ENCODE data around the gene MACROD1. TPM values are rescaled to one million over a fixed set of nuclear protein-coding genes. Genes with fewer than 3 reads are reported as not detected.
"Not testable (repeated sequence)": the region's sequence is repeated elsewhere in the genome, so short reads cannot be mapped to it uniquely, and the experiment has no call there.

The MACROD1 gene
- total RNA-seq, 1 donor from 2014 or later, result 20.6 TPM

DNA sequence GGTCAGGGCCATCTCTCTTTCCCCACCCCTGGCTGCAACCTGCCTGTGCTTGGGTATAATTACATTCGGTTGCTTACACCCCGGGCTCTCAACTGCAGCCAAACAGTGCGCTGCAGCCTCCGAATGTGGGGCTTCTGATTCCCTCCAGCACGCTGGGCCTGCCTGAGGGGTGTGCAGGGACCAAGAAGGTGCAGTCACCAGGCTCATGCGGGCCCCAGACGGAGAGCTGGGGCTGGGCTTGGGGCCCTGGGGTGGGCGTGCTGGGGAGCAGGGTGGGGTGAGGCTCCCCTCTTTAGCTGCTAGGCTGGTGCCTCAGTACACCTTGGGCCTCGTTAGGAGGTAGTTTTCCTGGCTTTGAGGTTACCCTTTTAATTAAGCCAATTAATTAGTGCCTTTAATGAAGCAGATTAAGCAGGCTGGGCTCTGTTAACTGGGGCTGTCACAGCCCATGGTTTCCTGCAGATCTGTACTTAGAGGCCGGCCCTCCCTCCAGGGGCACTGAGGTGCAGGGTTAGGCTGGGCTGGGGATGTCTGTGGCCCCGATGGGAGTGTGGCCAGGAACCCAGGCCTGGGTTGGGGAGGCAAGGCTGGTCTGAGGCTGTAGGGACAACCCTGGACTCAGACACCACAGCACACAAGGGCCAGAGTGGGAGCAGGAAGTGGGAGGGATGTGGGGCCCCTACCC is 112.8 kb downstream of the MACROD1 start:
- no peak overlapping the region for H3K27ac Mint-ChIP-seq (ENCODE audit: unreplicated experiment)
- no peak for DNase-seq (ENCODE audit: low spot score)
- no peak overlapping the region for H3K4me3 Mint-ChIP-seq (ENCODE audit: unreplicated experiment)
- H3K4me1 Mint-ChIP-seq (ENCODE audit: low read depth), result no peaks in the 10 kb centered on the region
- no peaks in the 10 kb centered on the region for H3K36me3 Mint-ChIP-seq (ENCODE audit: low read depth)
- no peaks in the 10 kb centered on the region for H3K9me3 Mint-ChIP-seq (ENCODE audit: low read depth)
- TF ChIP-seq, protein P1, sequence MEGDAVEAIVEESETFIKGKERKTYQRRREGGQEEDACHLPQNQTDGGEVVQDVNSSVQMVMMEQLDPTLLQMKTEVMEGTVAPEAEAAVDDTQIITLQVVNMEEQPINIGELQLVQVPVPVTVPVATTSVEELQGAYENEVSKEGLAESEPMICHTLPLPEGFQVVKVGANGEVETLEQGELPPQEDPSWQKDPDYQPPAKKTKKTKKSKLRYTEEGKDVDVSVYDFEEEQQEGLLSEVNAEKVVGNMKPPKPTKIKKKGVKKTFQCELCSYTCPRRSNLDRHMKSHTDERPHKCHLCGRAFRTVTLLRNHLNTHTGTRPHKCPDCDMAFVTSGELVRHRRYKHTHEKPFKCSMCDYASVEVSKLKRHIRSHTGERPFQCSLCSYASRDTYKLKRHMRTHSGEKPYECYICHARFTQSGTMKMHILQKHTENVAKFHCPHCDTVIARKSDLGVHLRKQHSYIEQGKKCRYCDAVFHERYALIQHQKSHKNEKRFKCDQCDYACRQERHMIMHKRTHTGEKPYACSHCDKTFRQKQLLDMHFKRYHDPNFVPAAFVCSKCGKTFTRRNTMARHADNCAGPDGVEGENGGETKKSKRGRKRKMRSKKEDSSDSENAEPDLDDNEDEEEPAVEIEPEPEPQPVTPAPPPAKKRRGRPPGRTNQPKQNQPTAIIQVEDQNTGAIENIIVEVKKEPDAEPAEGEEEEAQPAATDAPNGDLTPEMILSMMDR (IDR thresholded peaks at IDR 0.05), result no peak
- peaks cover 2% of the 10 kb centered on the region for H3K27me3 Mint-ChIP-seq (ENCODE audit: low read depth)

DNA sequence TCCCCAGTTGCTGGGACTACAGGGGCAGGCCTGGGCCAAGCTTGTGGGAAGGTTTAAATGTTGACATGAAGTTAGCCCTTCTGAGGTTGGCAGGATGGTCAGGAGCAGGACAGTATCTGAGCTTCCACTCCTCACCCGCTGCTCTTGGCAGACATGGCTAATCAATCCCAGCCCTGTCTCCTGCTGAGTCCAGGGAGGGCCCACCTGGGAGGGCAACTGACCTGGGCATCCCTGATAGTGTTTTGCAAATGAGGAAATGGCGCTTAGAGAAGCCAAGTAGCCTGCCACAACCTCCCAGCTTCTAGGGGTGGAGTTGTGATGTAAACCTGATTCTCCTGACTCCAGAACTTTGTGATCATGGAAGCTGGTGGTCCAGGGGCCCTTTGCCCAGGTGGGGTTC is 113.5 kb downstream of the MACROD1 start:
- no peak for DNase-seq (ENCODE audit: low spot score)
- H3K9me3 Mint-ChIP-seq (ENCODE audit: low read depth), result no peaks in the 10 kb centered on the region
- peaks cover 2% of the 10 kb centered on the region for H3K27me3 Mint-ChIP-seq (ENCODE audit: low read depth)
- no peak overlapping the region for H3K4me3 Mint-ChIP-seq (ENCODE audit: unreplicated experiment)
- H3K36me3 Mint-ChIP-seq (ENCODE audit: low read depth), result no peaks in the 10 kb centered on the region
- no peak overlapping the region for H3K27ac Mint-ChIP-seq (ENCODE audit: unreplicated experiment)
- no peaks in the 10 kb centered on the region for H3K4me1 Mint-ChIP-seq (ENCODE audit: low read depth)
- TF ChIP-seq, protein P1 (IDR thresholded peaks at IDR 0.05), result no peak

DNA sequence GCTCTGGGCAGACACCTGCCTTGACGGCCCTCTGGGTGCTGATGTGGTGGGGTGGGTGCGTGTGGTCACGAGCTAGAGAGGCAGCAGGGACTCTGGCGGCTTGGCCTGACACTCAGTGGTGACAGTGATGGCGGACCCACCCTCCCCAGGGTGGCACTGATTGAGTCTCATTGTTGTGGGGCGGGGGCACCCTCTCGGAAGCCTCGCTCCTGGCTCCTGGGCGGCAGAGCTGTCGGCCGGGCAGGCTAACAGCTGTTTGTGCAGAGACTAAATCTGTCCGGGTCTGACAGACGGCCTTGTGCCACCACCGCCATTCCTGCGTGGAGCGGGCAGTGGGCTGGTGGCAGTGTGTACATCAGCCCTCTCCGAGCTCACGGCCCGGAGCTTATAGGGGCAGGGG is 114.6 kb downstream of the MACROD1 start:
- H3K4me1 Mint-ChIP-seq (ENCODE audit: low read depth), result no peaks in the 10 kb centered on the region

DNA sequence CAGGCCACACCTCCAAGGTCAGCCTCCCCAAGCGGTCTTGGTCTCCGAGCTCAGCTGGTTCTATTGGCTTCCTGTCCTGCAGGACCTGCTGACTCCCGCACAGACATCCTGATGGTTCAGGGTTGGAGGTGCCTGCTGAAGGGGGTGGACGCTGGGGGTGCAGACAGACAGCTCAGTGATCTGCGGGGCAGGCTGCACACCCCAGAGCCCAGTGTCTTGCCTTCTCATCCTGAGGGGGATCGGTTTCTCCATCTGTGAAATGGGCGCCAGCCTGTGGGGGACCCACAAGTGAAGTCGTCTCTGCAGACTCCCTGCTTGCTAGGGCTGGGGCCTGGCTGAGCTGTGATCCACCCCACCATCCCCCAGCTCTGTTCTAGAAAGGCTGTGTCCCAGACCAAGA is 116.4 kb downstream of the MACROD1 start:
- Mint-ChIP-seq H3K4me3 (ENCODE audit: unreplicated experiment) (no peak overlapping the region), H3K36me3 (ENCODE audit: low read depth) (no peaks in the 10 kb centered on the region), H3K9me3 (ENCODE audit: low read depth) (no peaks in the 10 kb centered on the region), H3K27me3 (ENCODE audit: low read depth) (peaks cover 2% of the 10 kb centered on the region), H3K27ac (ENCODE audit: unreplicated experiment) (no peak overlapping the region), H3K4me1 (ENCODE audit: low read depth) (no peaks in the 10 kb centered on the region)
- no peak for DNase-seq (ENCODE audit: low spot score)
- TF ChIP-seq, protein P1 (IDR thresholded peaks at IDR 0.05), result no peak

More for the DNA sequence above, 114.6 kb downstream of the MACROD1 start:
- Mint-ChIP-seq H3K4me3 (ENCODE audit: unreplicated experiment) (no peak overlapping the region), H3K27ac (ENCODE audit: unreplicated experiment) (no peak overlapping the region), H3K9me3 (ENCODE audit: low read depth) (no peaks in the 10 kb centered on the region), H3K36me3 (ENCODE audit: low read depth) (no peaks in the 10 kb centered on the region), H3K27me3 (ENCODE audit: low read depth) (peaks cover 2% of the 10 kb centered on the region)
- no peak for DNase-seq (ENCODE audit: low spot score)
- TF ChIP-seq, protein P1 (IDR thresholded peaks at IDR 0.05), result no peak

DNA sequence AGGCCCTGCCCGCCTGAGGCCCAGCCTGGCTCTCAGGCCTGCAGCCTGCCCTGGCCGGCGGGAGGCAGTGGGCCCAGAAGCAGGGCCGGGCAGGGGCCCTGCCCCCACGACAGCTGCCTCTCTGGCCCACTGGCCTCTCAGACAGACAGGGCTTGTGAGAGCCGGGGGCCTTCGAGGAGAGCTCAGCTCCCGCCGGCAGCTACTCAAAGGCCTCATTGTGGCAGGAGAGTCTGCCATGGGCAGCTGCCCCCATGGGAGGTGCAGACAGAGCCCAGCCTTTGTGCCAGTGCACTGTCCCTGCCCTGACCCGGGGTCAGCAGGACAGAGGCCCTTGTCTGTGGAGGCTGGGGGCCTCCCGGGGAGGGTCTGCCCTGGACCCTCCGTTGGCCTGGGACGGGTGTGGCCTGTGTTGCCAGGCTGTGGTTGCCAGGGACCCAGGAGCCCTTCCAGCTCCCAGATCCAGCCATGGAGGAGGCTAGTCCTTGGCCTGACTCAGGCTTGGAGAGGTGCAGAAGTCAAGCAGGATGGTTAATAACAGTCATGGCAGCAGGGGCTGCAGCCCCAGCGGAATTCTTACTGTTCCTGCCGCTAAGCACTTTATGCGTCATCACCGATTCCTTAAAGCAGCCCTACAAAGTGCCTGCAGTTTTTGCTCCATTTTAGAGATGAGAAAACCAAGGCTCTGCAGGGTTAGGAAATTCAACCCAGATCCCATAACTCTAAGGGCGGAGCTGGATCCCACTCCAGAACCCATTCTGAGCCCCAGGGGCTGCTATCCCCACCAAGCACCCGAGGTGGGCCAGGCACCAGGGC is 117.7 kb downstream of the MACROD1 start:
- no peak for DNase-seq (ENCODE audit: low spot score)
- Mint-ChIP-seq H3K27ac (ENCODE audit: unreplicated experiment) (no peak overlapping the region), H3K4me1 (ENCODE audit: low read depth) (no peaks in the 10 kb centered on the region), H3K4me3 (ENCODE audit: unreplicated experiment) (no peak overlapping the region), H3K36me3 (ENCODE audit: low read depth) (no peaks in the 10 kb centered on the region), H3K27me3 (ENCODE audit: low read depth) (no peaks in the 10 kb centered on the region), H3K9me3 (ENCODE audit: low read depth) (no peaks in the 10 kb centered on the region)
- TF ChIP-seq, protein P1 (IDR thresholded peaks at IDR 0.05), result no peak

DNA sequence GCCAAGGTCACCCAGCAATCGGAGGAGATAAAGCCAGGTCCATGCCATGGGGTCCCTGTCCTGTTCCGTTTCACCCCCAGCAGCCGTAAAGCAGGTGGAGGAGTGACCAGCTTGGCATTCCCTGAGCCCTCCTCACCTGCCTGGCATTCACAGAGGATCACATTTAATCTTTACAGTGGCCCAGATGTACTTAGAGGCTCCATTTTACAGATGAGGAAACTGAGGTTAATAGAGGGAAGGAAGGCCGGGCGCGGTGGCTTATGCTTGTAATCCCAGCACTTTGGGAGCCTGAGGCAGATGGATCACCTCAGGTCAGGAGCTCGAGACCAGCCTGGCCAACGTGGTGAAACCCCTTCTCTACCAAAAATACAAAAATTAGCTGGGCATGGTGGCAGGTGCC is 118.5 kb downstream of the MACROD1 start:
- not testable (repeated sequence) for H3K36me3 Mint-ChIP-seq (ENCODE audit: low read depth); H3K27ac Mint-ChIP-seq (ENCODE audit: unreplicated experiment); H3K4me1 Mint-ChIP-seq (ENCODE audit: low read depth); DNase-seq (ENCODE audit: low spot score); H3K4me3 Mint-ChIP-seq (ENCODE audit: unreplicated experiment); H3K27me3 Mint-ChIP-seq (ENCODE audit: low read depth); H3K9me3 Mint-ChIP-seq (ENCODE audit: low read depth)

All from chondrocyte (in vitro differentiated cells).